Ishikawa (cell line): ENCODE measurements around the gene LIMD2.

Experiments used
- CEBPB ChIP-seq: IDR thresholded peaks from 2 replicates; pipeline ENCODE4 v1.6.1; 2012
- CREB1 ChIP-seq: IDR thresholded peaks from 2 replicates; pipeline ENCODE4 v1.6.1; 2012; ENCODE audit warnings: low read depth
- EGR1 ChIP-seq: IDR thresholded peaks from 2 replicates; pipeline ENCODE4 v1.6.1; 2012
- EP300 ChIP-seq: IDR thresholded peaks from 2 replicates; pipeline ENCODE4 v1.6.1; 2012; ENCODE audit warnings: borderline replicate concordance
- FOXM1 ChIP-seq: IDR thresholded peaks from 2 replicates; pipeline ENCODE4 v1.6.1; 2012; ENCODE audit warnings: low read depth, borderline replicate concordance
- MAX ChIP-seq: IDR thresholded peaks from 2 replicates; pipeline ENCODE4 v1.6.1; 2012
- NFIC ChIP-seq: IDR thresholded peaks from 2 replicates; pipeline ENCODE4 v1.6.1; 2012
- RAD21 ChIP-seq: IDR thresholded peaks from 2 replicates; pipeline ENCODE4 v1.6.1; 2012; ENCODE audit warnings: low read depth
- TAF1 ChIP-seq: IDR thresholded peaks from 2 replicates; pipeline ENCODE4 v1.6.1; 2012; ENCODE audit warnings: low read depth, mild to moderate bottlenecking
- TCF12 ChIP-seq: IDR thresholded peaks from 2 replicates; pipeline ENCODE4 v1.6.1; 2012; ENCODE audit warnings: low read depth
- TEAD4 ChIP-seq: IDR thresholded peaks from 2 replicates; pipeline ENCODE4 v1.6.1; 2012
- USF1 ChIP-seq: IDR thresholded peaks from 2 replicates; pipeline ENCODE4 v1.6.1; 2012
- YY1 ChIP-seq: IDR thresholded peaks from 2 replicates; pipeline ENCODE4 v1.6.1; 2012; ENCODE audit warnings: low read depth
- ZBTB7A ChIP-seq: IDR thresholded peaks from 2 replicates; pipeline ENCODE4 v1.6.1; 2012; ENCODE audit warnings: low read depth
- TF ChIP-seq, protein P1 (sequence below): IDR thresholded peaks from 2 replicates; pipeline ENCODE4 v1.6.1; 2012; ENCODE audit warnings: low read depth, mild to moderate bottlenecking

The LIMD2 gene

DNA sequence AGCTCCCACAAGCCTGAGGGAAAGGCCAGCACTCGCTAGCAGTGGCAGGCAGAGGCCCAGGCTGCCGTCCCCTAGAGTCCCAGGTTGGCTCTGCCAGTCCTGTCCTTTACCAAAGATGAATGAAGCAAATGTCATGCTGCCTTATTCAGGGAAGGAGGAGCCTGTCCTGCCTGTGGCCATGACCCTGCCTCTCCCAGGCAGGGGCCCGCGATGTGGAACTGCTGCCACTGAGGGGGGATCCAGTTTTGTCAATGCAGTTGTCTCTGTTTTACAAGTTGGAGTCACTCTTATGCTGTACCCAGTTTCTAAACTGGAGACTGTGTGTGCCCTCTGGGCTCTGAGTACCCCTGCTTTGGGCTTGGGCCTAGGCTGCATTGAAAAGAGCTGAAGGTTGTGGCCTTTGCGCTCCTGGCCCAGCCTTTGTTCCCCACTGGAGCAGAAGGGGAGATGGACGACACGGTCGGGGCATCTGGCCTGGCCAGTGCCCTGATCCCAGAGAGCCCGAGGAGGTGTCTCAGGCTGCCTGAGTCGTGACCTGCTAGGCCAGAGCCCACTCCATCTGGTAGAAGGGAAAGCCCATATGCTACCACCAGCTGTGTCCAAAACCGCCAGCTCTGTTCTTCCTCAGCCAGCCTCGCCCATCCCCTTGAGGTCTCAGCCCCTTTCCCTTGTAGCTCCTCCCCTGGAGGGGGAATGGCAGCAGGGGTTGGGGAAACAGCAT is 5.5 kb downstream of the LIMD2 start:
- no peak for TF ChIP-seq TAF1
- TF ChIP-seq EP300, result no peak
- TF ChIP-seq CREB1, result no peak
- no peak for TF ChIP-seq FOXM1

- TF ChIP-seq TAF1, result no peak
- TF ChIP-seq CEBPB, result no peak
- no peak for TF ChIP-seq MAX
- TF ChIP-seq, protein P1, sequence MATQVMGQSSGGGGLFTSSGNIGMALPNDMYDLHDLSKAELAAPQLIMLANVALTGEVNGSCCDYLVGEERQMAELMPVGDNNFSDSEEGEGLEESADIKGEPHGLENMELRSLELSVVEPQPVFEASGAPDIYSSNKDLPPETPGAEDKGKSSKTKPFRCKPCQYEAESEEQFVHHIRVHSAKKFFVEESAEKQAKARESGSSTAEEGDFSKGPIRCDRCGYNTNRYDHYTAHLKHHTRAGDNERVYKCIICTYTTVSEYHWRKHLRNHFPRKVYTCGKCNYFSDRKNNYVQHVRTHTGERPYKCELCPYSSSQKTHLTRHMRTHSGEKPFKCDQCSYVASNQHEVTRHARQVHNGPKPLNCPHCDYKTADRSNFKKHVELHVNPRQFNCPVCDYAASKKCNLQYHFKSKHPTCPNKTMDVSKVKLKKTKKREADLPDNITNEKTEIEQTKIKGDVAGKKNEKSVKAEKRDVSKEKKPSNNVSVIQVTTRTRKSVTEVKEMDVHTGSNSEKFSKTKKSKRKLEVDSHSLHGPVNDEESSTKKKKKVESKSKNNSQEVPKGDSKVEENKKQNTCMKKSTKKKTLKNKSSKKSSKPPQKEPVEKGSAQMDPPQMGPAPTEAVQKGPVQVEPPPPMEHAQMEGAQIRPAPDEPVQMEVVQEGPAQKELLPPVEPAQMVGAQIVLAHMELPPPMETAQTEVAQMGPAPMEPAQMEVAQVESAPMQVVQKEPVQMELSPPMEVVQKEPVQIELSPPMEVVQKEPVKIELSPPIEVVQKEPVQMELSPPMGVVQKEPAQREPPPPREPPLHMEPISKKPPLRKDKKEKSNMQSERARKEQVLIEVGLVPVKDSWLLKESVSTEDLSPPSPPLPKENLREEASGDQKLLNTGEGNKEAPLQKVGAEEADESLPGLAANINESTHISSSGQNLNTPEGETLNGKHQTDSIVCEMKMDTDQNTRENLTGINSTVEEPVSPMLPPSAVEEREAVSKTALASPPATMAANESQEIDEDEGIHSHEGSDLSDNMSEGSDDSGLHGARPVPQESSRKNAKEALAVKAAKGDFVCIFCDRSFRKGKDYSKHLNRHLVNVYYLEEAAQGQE, result no peak
These were observed 6.4 kb downstream of the LIMD2 start for GRCh38 chr17:63693411-63694113.

- no peak for TF ChIP-seq YY1
- TF ChIP-seq ZBTB7A, result no peak
- no peak for TF ChIP-seq FOXM1
- TF ChIP-seq TCF12, result no peak
- TF ChIP-seq, protein P1, result no peak
- TF ChIP-seq TAF1, result no peak
- no peak for TF ChIP-seq EGR1
- TF ChIP-seq USF1, result no peak
These were observed 7.6 kb downstream of the LIMD2 start for GRCh38 chr17:63692195-63692816.

GRCh38 chr17:63689479-63689878 is 10.4 kb downstream of the LIMD2 start:
- TF ChIP-seq CREB1 (no peak), NFIC (no peak), TAF1 (no peak), EP300 (no peak), MAX (no peak), FOXM1 (no peak), YY1 (no peak), EGR1 (no peak)
- TF ChIP-seq, protein P1, result no peak

DNA sequence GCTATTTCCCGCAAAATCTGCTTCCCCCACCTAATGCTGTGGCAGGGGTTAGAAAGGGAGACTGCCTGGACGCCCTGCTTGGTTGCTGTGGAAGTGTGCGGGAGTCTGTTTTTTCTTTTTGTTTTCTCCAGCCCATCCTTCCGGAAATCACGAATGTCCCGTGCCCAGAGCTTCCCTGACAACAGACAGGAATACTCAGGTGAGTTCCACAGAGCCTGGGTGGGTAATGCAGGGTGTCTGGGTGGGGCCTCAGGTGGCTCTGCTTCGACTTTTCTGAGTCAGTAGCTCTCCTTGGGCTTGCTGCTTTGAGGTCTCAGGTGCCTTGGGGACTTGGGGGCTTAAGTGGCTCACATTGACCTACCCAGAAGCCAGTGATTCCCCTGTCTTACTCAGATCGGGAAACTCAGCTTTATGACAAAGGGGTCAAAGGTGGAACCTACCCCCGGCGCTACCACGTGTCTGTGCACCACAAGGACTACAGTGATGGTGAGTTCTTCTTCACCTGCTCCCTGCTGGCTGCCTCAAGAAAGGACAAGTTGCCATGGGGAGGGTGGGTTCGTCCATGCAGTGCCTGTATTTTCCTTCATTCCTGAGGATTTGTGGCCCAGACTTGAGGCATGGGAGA is 11.4 kb downstream of the LIMD2 start:
- TF ChIP-seq TAF1 (no peak), ZBTB7A (no peak), RAD21 (no peak), USF1 (no peak), TCF12 (no peak), EGR1 (no peak), FOXM1 (no peak), YY1 (no peak), NFIC (no peak), EP300 (no peak), CEBPB (no peak), CREB1 (no peak), TEAD4 (no peak)
- TF ChIP-seq, protein P1, result no peak
